Ishikawa (cell line): ENCODE measurements around the gene RAPGEF2.

Source experiments
- CEBPB ChIP-seq: IDR thresholded peaks from 2 replicates; pipeline ENCODE4 v1.6.1; 2012
- CREB1 ChIP-seq: IDR thresholded peaks from 2 replicates; pipeline ENCODE4 v1.6.1; 2012; ENCODE audit warnings: low read depth
- EGR1 ChIP-seq: IDR thresholded peaks from 2 replicates; pipeline ENCODE4 v1.6.1; 2012
- EP300 ChIP-seq: IDR thresholded peaks from 2 replicates; pipeline ENCODE4 v1.6.1; 2012; ENCODE audit warnings: borderline replicate concordance
- FOXM1 ChIP-seq: IDR thresholded peaks from 2 replicates; pipeline ENCODE4 v1.6.1; 2012; ENCODE audit warnings: low read depth, borderline replicate concordance
- NFIC ChIP-seq: IDR thresholded peaks from 2 replicates; pipeline ENCODE4 v1.6.1; 2012
- RAD21 ChIP-seq: IDR thresholded peaks from 2 replicates; pipeline ENCODE4 v1.6.1; 2012; ENCODE audit warnings: low read depth
- TAF1 ChIP-seq: IDR thresholded peaks from 2 replicates; pipeline ENCODE4 v1.6.1; 2012; ENCODE audit warnings: low read depth, mild to moderate bottlenecking
- TCF12 ChIP-seq: IDR thresholded peaks from 2 replicates; pipeline ENCODE4 v1.6.1; 2012; ENCODE audit warnings: low read depth
- TEAD4 ChIP-seq: IDR thresholded peaks from 2 replicates; pipeline ENCODE4 v1.6.1; 2012
- YY1 ChIP-seq: IDR thresholded peaks from 2 replicates; pipeline ENCODE4 v1.6.1; 2012; ENCODE audit warnings: low read depth
- ZBTB7A ChIP-seq: IDR thresholded peaks from 2 replicates; pipeline ENCODE4 v1.6.1; 2012; ENCODE audit warnings: low read depth
- TF ChIP-seq, protein P1 (sequence below): IDR thresholded peaks from 2 replicates; pipeline ENCODE4 v1.6.1; 2012
- TF ChIP-seq, protein P2 (sequence below): IDR thresholded peaks from 2 replicates; pipeline ENCODE4 v1.6.1; 2012; ENCODE audit warnings: low read depth, mild to moderate bottlenecking
- TF ChIP-seq, protein P3 (sequence below): IDR thresholded peaks from 2 replicates; pipeline ENCODE4 v1.6.1; 2012

RAPGEF2 gene

DNA sequence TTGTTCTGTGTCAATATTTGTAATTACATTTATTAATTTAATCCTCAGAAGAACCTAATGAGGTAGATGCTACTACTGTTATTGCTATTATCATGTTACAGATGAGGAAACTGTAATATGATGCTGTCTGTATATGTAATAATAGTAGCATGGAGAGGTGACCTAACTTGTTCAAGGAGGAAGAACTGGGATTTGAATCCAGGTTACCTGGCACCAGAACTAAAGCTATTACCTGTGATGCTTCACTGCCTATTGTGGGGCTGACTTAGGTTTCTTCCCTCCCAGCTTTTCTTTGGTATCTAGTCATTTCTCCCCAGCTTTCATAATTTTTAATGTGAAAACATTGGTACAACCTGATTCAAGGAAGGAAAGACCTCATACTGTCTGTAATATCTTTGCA lies 43.6 kb downstream of the RAPGEF2 start:
- TF ChIP-seq FOXM1, result no peak
- TF ChIP-seq RAD21, result no peak
- TF ChIP-seq, protein P1, sequence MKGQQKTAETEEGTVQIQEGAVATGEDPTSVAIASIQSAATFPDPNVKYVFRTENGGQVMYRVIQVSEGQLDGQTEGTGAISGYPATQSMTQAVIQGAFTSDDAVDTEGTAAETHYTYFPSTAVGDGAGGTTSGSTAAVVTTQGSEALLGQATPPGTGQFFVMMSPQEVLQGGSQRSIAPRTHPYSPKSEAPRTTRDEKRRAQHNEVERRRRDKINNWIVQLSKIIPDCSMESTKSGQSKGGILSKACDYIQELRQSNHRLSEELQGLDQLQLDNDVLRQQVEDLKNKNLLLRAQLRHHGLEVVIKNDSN, result no peak
- TF ChIP-seq TCF12, result no peak

DNA sequence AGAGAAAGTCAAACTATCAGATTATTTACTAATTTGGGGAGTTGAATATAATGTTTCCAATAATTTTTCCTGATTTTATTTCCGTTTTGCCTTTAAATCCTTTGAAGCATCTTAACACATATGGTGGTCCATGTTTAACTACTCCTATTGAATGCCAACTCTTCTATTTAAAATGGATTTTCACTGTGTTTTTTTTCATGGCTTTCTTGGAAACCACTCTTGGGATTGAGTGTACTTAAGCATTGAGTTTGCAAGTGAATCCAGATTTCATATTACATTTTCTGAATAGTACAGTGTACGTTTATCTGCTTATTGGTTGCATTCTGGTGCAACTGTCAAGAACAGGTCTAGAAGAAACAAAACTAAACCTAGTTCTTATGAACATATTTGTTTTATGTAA lies 45.6 kb downstream of the RAPGEF2 start:
- TF ChIP-seq YY1, result no peak
- no peak for TF ChIP-seq TEAD4
- TF ChIP-seq CREB1, result no peak
- TF ChIP-seq, protein P1, result no peak
- TF ChIP-seq, protein P2, sequence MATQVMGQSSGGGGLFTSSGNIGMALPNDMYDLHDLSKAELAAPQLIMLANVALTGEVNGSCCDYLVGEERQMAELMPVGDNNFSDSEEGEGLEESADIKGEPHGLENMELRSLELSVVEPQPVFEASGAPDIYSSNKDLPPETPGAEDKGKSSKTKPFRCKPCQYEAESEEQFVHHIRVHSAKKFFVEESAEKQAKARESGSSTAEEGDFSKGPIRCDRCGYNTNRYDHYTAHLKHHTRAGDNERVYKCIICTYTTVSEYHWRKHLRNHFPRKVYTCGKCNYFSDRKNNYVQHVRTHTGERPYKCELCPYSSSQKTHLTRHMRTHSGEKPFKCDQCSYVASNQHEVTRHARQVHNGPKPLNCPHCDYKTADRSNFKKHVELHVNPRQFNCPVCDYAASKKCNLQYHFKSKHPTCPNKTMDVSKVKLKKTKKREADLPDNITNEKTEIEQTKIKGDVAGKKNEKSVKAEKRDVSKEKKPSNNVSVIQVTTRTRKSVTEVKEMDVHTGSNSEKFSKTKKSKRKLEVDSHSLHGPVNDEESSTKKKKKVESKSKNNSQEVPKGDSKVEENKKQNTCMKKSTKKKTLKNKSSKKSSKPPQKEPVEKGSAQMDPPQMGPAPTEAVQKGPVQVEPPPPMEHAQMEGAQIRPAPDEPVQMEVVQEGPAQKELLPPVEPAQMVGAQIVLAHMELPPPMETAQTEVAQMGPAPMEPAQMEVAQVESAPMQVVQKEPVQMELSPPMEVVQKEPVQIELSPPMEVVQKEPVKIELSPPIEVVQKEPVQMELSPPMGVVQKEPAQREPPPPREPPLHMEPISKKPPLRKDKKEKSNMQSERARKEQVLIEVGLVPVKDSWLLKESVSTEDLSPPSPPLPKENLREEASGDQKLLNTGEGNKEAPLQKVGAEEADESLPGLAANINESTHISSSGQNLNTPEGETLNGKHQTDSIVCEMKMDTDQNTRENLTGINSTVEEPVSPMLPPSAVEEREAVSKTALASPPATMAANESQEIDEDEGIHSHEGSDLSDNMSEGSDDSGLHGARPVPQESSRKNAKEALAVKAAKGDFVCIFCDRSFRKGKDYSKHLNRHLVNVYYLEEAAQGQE, result no peak
- TF ChIP-seq ZBTB7A, result no peak
- TF ChIP-seq EGR1, result no peak
- TF ChIP-seq FOXM1, result no peak
- no peak for TF ChIP-seq TCF12
- TF ChIP-seq RAD21, result no peak
- TF ChIP-seq EP300, result no peak

DNA sequence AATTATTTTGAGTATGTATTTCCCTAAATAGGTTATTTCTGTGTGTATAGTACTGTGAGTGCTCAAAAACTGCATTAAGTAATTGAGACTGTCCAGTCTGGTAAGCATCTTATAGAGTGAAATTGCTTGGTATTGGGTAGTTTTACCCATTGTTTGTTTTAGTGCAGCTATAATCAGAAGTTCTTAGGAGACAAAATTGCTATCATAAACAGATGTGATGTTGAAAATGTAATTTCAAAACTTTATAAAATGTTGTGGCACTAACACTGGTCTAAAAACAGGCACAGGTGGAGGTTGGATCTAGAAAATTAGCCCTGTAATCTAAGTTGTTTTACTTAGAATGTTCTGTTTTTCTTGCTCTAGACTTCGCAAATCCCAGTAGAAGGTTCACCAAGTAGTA lies 46.8 kb downstream of the RAPGEF2 start:
- TF ChIP-seq YY1 (no peak), EGR1 (no peak), CEBPB (no peak), CREB1 (no peak), TAF1 (no peak), EP300 (no peak), TCF12 (no peak), FOXM1 (no peak), ZBTB7A (no peak), RAD21 (no peak), NFIC (no peak), TEAD4 (no peak)
- TF ChIP-seq, protein P2, result no peak
- TF ChIP-seq, protein P1, result no peak
- TF ChIP-seq, protein P3, sequence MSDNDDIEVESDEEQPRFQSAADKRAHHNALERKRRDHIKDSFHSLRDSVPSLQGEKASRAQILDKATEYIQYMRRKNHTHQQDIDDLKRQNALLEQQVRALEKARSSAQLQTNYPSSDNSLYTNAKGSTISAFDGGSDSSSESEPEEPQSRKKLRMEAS, result no peak

DNA sequence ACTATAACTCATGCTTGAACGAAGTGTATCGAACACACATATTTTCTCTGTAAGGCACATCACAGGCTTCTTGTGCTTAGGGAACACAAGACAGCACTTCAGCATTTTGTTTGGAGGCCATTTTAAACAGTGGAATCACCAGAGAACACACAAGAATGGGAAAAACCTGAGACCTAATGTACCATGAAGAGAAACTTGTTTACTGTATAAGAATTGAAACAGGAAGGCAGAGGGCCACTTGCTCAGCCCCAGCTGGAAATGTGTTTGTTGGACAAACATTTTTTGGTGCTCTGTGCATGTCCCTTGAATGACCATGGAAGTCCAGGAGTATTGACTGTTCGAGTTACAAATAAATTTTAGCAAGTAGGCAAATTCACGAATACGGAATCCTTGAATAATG lies 47.5 kb downstream of the RAPGEF2 start:
- TF ChIP-seq FOXM1 (no peak), ZBTB7A (no peak), NFIC (no peak), EGR1 (no peak), CREB1 (no peak), CEBPB (no peak), TCF12 (no peak), TAF1 (no peak), YY1 (no peak), EP300 (no peak), RAD21 (no peak), TEAD4 (no peak)
- TF ChIP-seq, protein P3, result no peak
- TF ChIP-seq, protein P2, result no peak
- TF ChIP-seq, protein P1, result no peak
